CD4-positive, alpha-beta T cell (primary cell): ENCODE data around the gene MRPS7. TPM values are rescaled to one million over a fixed set of nuclear protein-coding genes. Genes with fewer than 3 reads are reported as not detected.
A peak's percentile ranks its signal among the peaks of the same experiment; 100 is the strongest.

Experiments used
- ATAC-seq: fragments of 200-7000 bp; cut with Tn5 transposase; one replicate; pipeline ENCODE4 v1.10.0; 2022; ENCODE audit warnings: mild to moderate bottlenecking; ENCODE audit not compliant: poor library complexity
- CTCF ChIA-PET: fragments of 350-600 bp; sonication (Branson Sonifier 250); formaldehyde crosslinking; loops from one replicate; lab custom pipeline; 2021; ENCODE audit warnings: antibody characterized with exemption, inconsistent platforms; lab: Charles Lee
- POLR2A ChIA-PET: fragments of 350-600 bp; sonication (Branson Sonifier 250); formaldehyde crosslinking; loops from one replicate; lab custom pipeline; 2021; ENCODE audit warnings: antibody characterized with exemption, inconsistent platforms; lab: Charles Lee
- DNase-seq, 14 experiments: peaks; one replicate each; pipeline ENCODE4 v3.0.0-alpha.2; 2013 to 2020; ENCODE audit warnings: mixed read lengths in 2 of 14
- H3K27ac ChIP-seq, 2 donors: one replicate each; pipeline versions ENCODE4 v1.5.1 to v1.7.0; 2013; ENCODE audit warnings: low read length in 2 of 2, low read depth in 1 of 2, mild to moderate bottlenecking in 1 of 2
- H3K27me3 ChIP-seq, 2 experiments: 1 replicate in 1 of 2; 2 replicates in 1 of 2; pipeline versions ENCODE4 v1.6.1 to v1.7.0; 2013; ENCODE audit warnings: low read length in 2 of 2, control low read depth in 1 of 2, mild to moderate bottlenecking in 1 of 2, moderate library complexity in 1 of 2; ENCODE audit not compliant: insufficient read depth in 2 of 2, control insufficient read depth in 1 of 2
- H3K36me3 ChIP-seq: one replicate; pipeline ENCODE4 v1.6.1; 2013; ENCODE audit warnings: low read length, control low read depth; ENCODE audit not compliant: insufficient read depth
- H3K4me1 ChIP-seq: one replicate; pipeline ENCODE4 v1.6.1; 2013; ENCODE audit warnings: low read length, control low read depth; ENCODE audit not compliant: insufficient read depth
- H3K4me3 ChIP-seq: one replicate; pipeline ENCODE4 v1.5.1; 2013; ENCODE audit warnings: mild to moderate bottlenecking, low read length, moderate library complexity
- H3K9me3 ChIP-seq, 2 experiments: 1 replicate in 1 of 2; 2 replicates in 1 of 2; pipeline versions ENCODE4 v1.6.1 to v1.7.0; 2013; ENCODE audit warnings: low read length in 2 of 2, mild to moderate bottlenecking in 2 of 2, control low read depth in 1 of 2, moderate library complexity in 1 of 2; ENCODE audit not compliant: control insufficient read depth in 1 of 2, insufficient read depth in 1 of 2
- H3K27ac Mint-ChIP-seq: one replicate; pipeline ENCODE4 v1.8.0; 2020; ENCODE audit warnings: mixed read lengths
- H3K27me3 Mint-ChIP-seq: one replicate; pipeline ENCODE4 v1.8.0; 2021; ENCODE audit warnings: mixed read lengths
- H3K36me3 Mint-ChIP-seq: one replicate; pipeline ENCODE4 v1.8.0; 2021; ENCODE audit warnings: low read depth, mixed read lengths
- H3K4me1 Mint-ChIP-seq: one replicate; pipeline ENCODE4 v1.8.0; 2021; ENCODE audit warnings: low read depth, mixed read lengths
- H3K4me3 Mint-ChIP-seq: one replicate; pipeline ENCODE4 v1.8.0; 2020; ENCODE audit warnings: mild to moderate bottlenecking, mixed read lengths
- H3K9me3 Mint-ChIP-seq: one replicate; pipeline ENCODE4 v1.8.0; 2020; ENCODE audit warnings: mixed read lengths
- CTCF ChIP-seq: fragments of 200-600 bp; IDR thresholded peaks from one replicate; pipeline ENCODE4 v1.8.0; 2022; ENCODE audit warnings: antibody characterized with exemption, mild to moderate bottlenecking
- intact Hi-C, 2 experiments: fragments of 100-400 bp; cut with DNase I in 1 of 2; cut with micrococcal nuclease in 1 of 2; formaldehyde crosslinking; loops; one replicate each; pipeline versions ENCODE4 v1.15.1 to v1.9.0; 2023 to 2025; cut with DNase I, micrococcal nuclease
- total RNA-seq, 174 experiments: library from RNA in 2 of 174; stranded (reverse) in 2 of 174; gene quantifications; one replicate each; pipeline ENCODE4 v1.2.3 and lab custom pipeline; 2021 to 2026

MRPS7 gene
- total RNA-seq, 2 experiments from 2014 or later, result 33.2 to 35.2 TPM

- Mint-ChIP-seq H3K27me3 (no peaks in the 10 kb centered on the region), H3K9me3 (no peaks in the 10 kb centered on the region), H3K4me1 (peaks cover 19% of the 10 kb centered on the region), H3K27ac (peak overlapping the region; percentile 66), H3K36me3 (peaks cover 41% of the 10 kb centered on the region), H3K4me3 (peak overlapping the region; percentile 75)
- ChIA-PET CTCF (no interaction called here), POLR2A (interaction anchor here (1.8 kb wide), 1 partner anchor 22 kb away, joined by 8 read pairs; the partner anchor contains the start of gene SLC25A19)
- Histone ChIP-seq H3K4me3 (no peak overlapping the region), H3K27ac (no peak overlapping the region), H3K36me3 (peaks cover 40% of the 10 kb centered on the region), H3K27me3 (no peaks in the 10 kb centered on the region), H3K9me3 (no peaks in the 10 kb centered on the region), H3K4me1 (peaks cover 38% of the 10 kb centered on the region)
- TF ChIP-seq CTCF, result no peak
- ATAC-seq (no peak), DNase-seq (no peak)
- intact Hi-C loops, result loop anchor here in 1 of 2 experiments (10.0 kb wide), 1 partner anchor 487 kb away; no protein-coding TSS in a partner anchor
These were observed 5.9 kb downstream of the MRPS7 start for GRCh38 chr17:75267411-75268232.

- ATAC-seq (no peak), DNase-seq (peak in 1 of 14 experiments; percentile 35)
- ChIA-PET CTCF (interaction anchor here (0.6 to 3.2 kb wide), 10 partner anchors 8 to 246 kb away, joined by 3 to 83 read pairs (median 10); partner anchors contain the start of genes GGA3, MRPS7, SLC25A19 and TSEN54), POLR2A (interaction anchor here (0.9 to 3.3 kb wide), 11 partner anchors 8 to 510 kb away, joined by 3 to 181 read pairs (median 12); partner anchors contain the start of genes FDXR, GGA3, MRPS7 and NUP85)
- H3K36me3 ChIP-seq, result peaks cover 27% of the 10 kb centered on the region
- H3K4me3 ChIP-seq, result peak overlapping the region; percentile 94
- no peaks in the 10 kb centered on the region for H3K9me3 ChIP-seq
- Mint-ChIP-seq H3K9me3 (no peaks in the 10 kb centered on the region), H3K27ac (peak overlapping the region; percentile 83), H3K4me1 (peaks cover 21% of the 10 kb centered on the region), H3K27me3 (no peaks in the 10 kb centered on the region), H3K36me3 (peaks cover 32% of the 10 kb centered on the region), H3K4me3 (peak overlapping the region; percentile 85)
- no peaks in the 10 kb centered on the region for H3K27me3 ChIP-seq
- no peak for TF ChIP-seq CTCF
- H3K4me1 ChIP-seq, result peaks cover 40% of the 10 kb centered on the region
- peak overlapping the region; percentile 85 to 88 for H3K27ac ChIP-seq
- intact Hi-C loops, result loop anchor here (1.0 to 10.0 kb wide), 4 partner anchors 9 to 485 kb away; partner anchors contain the start of genes GGA3 (in 1 of the 2), MRPS7 (in 1 of the 2), RECQL5 (in 1 of the 2) and SAP30BP (in 1 of the 2)
These were observed 8.2 kb downstream of the MRPS7 start for GRCh38 chr17:75269844-75270217.

GRCh38 chr17:75270218-75270965 is 8.7 kb downstream of the MRPS7 start:
- Histone ChIP-seq H3K4me1 (peaks cover 40% of the 10 kb centered on the region), H3K27me3 (no peaks in the 10 kb centered on the region), H3K36me3 (peaks cover 25% of the 10 kb centered on the region), H3K4me3 (peak overlapping the region; percentile 94), H3K9me3 (no peaks in the 10 kb centered on the region), H3K27ac (peak overlapping the region; percentile 85 to 88)
- ChIA-PET CTCF (interaction anchor here (0.5 to 3.2 kb wide), 38 partner anchors 9 to 483 kb away, joined by 3 to 83 read pairs (median 5); partner anchors contain the start of genes GGA3, GRB2, MRPS7 and NUP85), POLR2A (interaction anchor here (0.6 to 3.3 kb wide), 42 partner anchors 9 to 604 kb away, joined by 3 to 181 read pairs (median 4); partner anchors contain the start of genes ARMC7, FDXR, GGA3 and GRB2)
- peak; percentile 12 for ATAC-seq
- H3K4me3 Mint-ChIP-seq, result peak overlapping the region; percentile 85
- H3K36me3 Mint-ChIP-seq, result peaks cover 29% of the 10 kb centered on the region
- H3K27me3 Mint-ChIP-seq, result no peaks in the 10 kb centered on the region
- TF ChIP-seq CTCF, result no peak
- peak overlapping the region; percentile 83 for H3K27ac Mint-ChIP-seq
- H3K9me3 Mint-ChIP-seq, result no peaks in the 10 kb centered on the region
- H3K4me1 Mint-ChIP-seq, result peaks cover 21% of the 10 kb centered on the region
- peak; percentile 12 to 70 (median 30) for DNase-seq
- intact Hi-C loops, result loop anchor here (1.0 to 5.0 kb wide), 3 partner anchors 9 to 397 kb away; partner anchors contain the start of genes GGA3 (in 1 of the 2), MRPS7 (in 1 of the 2), RECQL5 (in 1 of the 2) and SAP30BP (in 1 of the 2)
